Chondrocyte (in vitro differentiated cells): ENCODE results near the gene POLG. TPM values are rescaled to one million over a fixed set of nuclear protein-coding genes. Genes with fewer than 3 reads are reported as not detected.

Experiments used
- DNase-seq: peaks from one replicate; pipeline ENCODE4 v3.0.0; 2021; ENCODE audit warnings: mixed read lengths, low spot score
- H3K27ac Mint-ChIP-seq: one replicate; pipeline ENCODE4 v1.8.0; 2021; ENCODE audit warnings: mild to moderate bottlenecking, moderate library complexity, mixed read lengths; ENCODE audit not compliant: unreplicated experiment
- H3K27me3 Mint-ChIP-seq: 2 replicates; pipeline ENCODE4 v1.8.0; 2021; ENCODE audit warnings: low read depth, mixed read lengths
- H3K36me3 Mint-ChIP-seq: 2 replicates; pipeline ENCODE4 v1.8.0; 2021; ENCODE audit warnings: low read depth, mixed read lengths
- H3K4me1 Mint-ChIP-seq: 2 replicates; pipeline ENCODE4 v1.8.0; 2021; ENCODE audit warnings: low read depth, mild to moderate bottlenecking, mixed read lengths
- H3K4me3 Mint-ChIP-seq: one replicate; pipeline ENCODE4 v1.8.0; 2021; ENCODE audit warnings: mild to moderate bottlenecking, moderate library complexity, mixed read lengths; ENCODE audit not compliant: unreplicated experiment
- H3K9me3 Mint-ChIP-seq: 2 replicates; pipeline ENCODE4 v1.8.0; 2021; ENCODE audit warnings: low read depth, mixed read lengths
- total RNA-seq: library from RNA; stranded (reverse); gene quantifications from 3 replicates; pipeline ENCODE4 v1.2.1, GENCODE V29; 2021
- TF ChIP-seq, protein P1 (sequence below): fragments of 200-600 bp; sonication (generic); IDR thresholded peaks from 2 replicates; pipeline ENCODE4 v1.5.0; 2021; ENCODE audit warnings: antibody characterized with exemption, mild to moderate bottlenecking, moderate library complexity

Gene POLG
- total RNA-seq, 1 donor from 2014 or later: 49.7 TPM

DNA sequence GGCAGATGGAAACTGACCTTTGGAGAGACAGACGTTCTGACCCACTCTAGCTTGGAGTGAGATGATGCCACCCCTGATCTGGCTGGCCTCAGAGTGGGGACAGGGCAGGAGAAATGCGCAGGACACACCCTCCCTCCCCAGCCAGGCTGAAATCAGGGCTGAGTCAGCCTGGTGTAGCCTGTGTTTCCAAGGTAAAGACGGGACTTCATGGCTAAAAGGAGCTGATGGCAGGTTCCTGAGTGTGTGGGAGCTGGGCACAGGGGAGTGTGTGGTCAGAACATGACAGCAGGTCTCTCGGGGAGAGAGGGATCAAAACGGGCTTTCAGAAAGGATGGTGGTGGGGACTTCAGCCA lies 14.6 kb upstream of the POLG start:
- no peak overlapping the region for H3K4me3 Mint-ChIP-seq
- peaks cover 48% of the 10 kb centered on the region for H3K27me3 Mint-ChIP-seq
- TF ChIP-seq, protein P1, sequence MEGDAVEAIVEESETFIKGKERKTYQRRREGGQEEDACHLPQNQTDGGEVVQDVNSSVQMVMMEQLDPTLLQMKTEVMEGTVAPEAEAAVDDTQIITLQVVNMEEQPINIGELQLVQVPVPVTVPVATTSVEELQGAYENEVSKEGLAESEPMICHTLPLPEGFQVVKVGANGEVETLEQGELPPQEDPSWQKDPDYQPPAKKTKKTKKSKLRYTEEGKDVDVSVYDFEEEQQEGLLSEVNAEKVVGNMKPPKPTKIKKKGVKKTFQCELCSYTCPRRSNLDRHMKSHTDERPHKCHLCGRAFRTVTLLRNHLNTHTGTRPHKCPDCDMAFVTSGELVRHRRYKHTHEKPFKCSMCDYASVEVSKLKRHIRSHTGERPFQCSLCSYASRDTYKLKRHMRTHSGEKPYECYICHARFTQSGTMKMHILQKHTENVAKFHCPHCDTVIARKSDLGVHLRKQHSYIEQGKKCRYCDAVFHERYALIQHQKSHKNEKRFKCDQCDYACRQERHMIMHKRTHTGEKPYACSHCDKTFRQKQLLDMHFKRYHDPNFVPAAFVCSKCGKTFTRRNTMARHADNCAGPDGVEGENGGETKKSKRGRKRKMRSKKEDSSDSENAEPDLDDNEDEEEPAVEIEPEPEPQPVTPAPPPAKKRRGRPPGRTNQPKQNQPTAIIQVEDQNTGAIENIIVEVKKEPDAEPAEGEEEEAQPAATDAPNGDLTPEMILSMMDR: no peak
- H3K9me3 Mint-ChIP-seq: peaks cover 5% of the 10 kb centered on the region
- DNase-seq: peak; percentile 20
- H3K36me3 Mint-ChIP-seq: no peaks in the 10 kb centered on the region
- no peak overlapping the region for H3K27ac Mint-ChIP-seq
- no peaks in the 10 kb centered on the region for H3K4me1 Mint-ChIP-seq

- Mint-ChIP-seq H3K27ac (no peak overlapping the region), H3K36me3 (no peaks in the 10 kb centered on the region), H3K4me3 (no peak overlapping the region), H3K27me3 (peaks cover 38% of the 10 kb centered on the region), H3K4me1 (no peaks in the 10 kb centered on the region), H3K9me3 (peaks cover 5% of the 10 kb centered on the region)
- no peak for DNase-seq
- TF ChIP-seq, protein P1: no peak
Measured at GRCh38 chr15:89346516-89347231, 12.1 kb upstream of the POLG start.

DNA sequence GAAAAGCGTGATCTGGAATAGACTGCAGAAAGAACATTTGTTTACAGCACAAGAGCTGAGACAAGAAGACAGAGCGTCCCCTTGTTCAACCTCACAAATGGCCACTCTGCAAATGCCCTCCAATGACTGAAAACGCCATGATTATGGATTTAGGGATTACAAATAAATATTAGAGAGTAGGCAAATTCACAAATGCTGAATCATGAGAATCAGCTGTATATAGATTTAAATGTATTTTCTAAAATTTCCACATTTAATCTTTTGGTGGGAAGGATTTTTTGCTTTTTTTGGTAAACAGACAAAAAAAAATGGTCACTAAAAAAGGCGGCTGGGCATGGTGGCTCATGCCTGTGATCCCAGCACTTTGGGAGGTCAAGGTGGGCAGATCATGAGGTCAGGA lies 10.6 kb upstream of the POLG start:
- no peak for DNase-seq
- Mint-ChIP-seq H3K36me3 (no peaks in the 10 kb centered on the region), H3K9me3 (peaks cover 5% of the 10 kb centered on the region), H3K27ac (no peak overlapping the region), H3K27me3 (peaks cover 32% of the 10 kb centered on the region), H3K4me3 (no peak overlapping the region), H3K4me1 (no peaks in the 10 kb centered on the region)
- TF ChIP-seq, protein P1: no peak

DNA sequence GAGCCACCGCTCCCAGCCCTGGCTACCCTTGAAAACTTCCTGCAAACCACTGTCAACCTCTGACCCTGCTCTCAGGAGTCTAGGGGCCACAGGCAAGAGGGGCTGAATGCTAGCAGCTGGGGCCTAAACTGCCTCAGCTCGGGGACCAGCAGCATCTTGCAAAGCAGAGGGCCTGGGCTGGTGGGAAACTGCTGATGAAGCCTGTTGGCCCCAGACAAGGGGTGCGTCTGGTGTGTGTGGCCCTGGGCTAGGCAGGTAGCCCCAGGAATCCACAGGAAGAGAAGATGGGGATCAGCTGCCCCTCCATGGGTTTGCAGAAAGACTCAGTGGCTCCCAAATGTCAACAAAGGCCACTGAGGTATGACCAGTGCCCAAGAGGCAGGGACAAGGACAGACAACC lies 8.2 kb upstream of the POLG start:
- Mint-ChIP-seq H3K4me3 (no peak overlapping the region), H3K27me3 (peaks cover 22% of the 10 kb centered on the region), H3K27ac (no peak overlapping the region), H3K36me3 (no peaks in the 10 kb centered on the region), H3K4me1 (no peaks in the 10 kb centered on the region), H3K9me3 (peaks cover 5% of the 10 kb centered on the region)
- TF ChIP-seq, protein P1: no peak
- peak; percentile 53 for DNase-seq

- Mint-ChIP-seq H3K27me3 (peaks cover 14% of the 10 kb centered on the region), H3K9me3 (peaks cover 5% of the 10 kb centered on the region), H3K4me1 (no peaks in the 10 kb centered on the region), H3K27ac (no peak overlapping the region), H3K4me3 (no peak overlapping the region), H3K36me3 (no peaks in the 10 kb centered on the region)
- DNase-seq: peak; percentile 52
- TF ChIP-seq, protein P1: no peak
Measured at GRCh38 chr15:89341316-89342005, 6.8 kb upstream of the POLG start.
